MM.1S (cell line): ENCODE data around the gene CRYM.
"Not testable (repeated sequence)": the region's sequence is repeated elsewhere in the genome, so short reads cannot be mapped to it uniquely, and the experiment has no call there.

ENCODE experiments used
- DNase-seq: peaks from one replicate; pipeline ENCODE4 v3.0.0-alpha.2; 2015
- H2AFZ ChIP-seq: fragments of 300-600 bp; sonication (generic); 2 replicates; pipeline ENCODE4 v1.6.0; 2016; ENCODE audit warnings: antibody characterized with exemption, low read length
- H3F3A ChIP-seq: fragments of 300-600 bp; sonication (generic); 2 replicates; pipeline ENCODE4 v1.6.1; 2016; ENCODE audit warnings: mild to moderate bottlenecking, antibody characterized with exemption, low read length, moderate library complexity, mixed read lengths; ENCODE audit not compliant: insufficient read depth
- H3K27ac ChIP-seq: fragments of 300-600 bp; sonication (generic); 2 replicates; pipeline ENCODE4 v1.5.1; 2016; ENCODE audit warnings: mild to moderate bottlenecking, low read length
- H3K27me3 ChIP-seq: fragments of 300-600 bp; sonication (generic); replicated peaks from 2 replicates; pipeline ENCODE4 v1.6.0; 2016; ENCODE audit warnings: low read length; ENCODE audit not compliant: insufficient read depth
- H3K36me3 ChIP-seq: fragments of 300-600 bp; sonication (generic); replicated peaks from 2 replicates; pipeline ENCODE4 v1.6.1; 2016; ENCODE audit warnings: mild to moderate bottlenecking, low read length, mixed read lengths; ENCODE audit not compliant: insufficient read depth
- H3K4me1 ChIP-seq: fragments of 300-600 bp; sonication (generic); 2 replicates; pipeline ENCODE4 v1.6.1; 2016; ENCODE audit warnings: low read length, mixed read lengths
- H3K4me2 ChIP-seq: fragments of 300-600 bp; sonication (generic); 2 replicates; pipeline ENCODE4 v1.6.0; 2016; ENCODE audit warnings: low read depth, low read length
- H3K4me3 ChIP-seq: fragments of 300-600 bp; sonication (generic); 2 replicates; pipeline ENCODE4 v1.5.1; 2016; ENCODE audit warnings: low read length, mixed read lengths
- H3K79me2 ChIP-seq: fragments of 300-600 bp; sonication (generic); 2 replicates; pipeline ENCODE4 v1.6.1; 2016; ENCODE audit warnings: mixed run types, low read length, mixed read lengths
- H3K9ac ChIP-seq: fragments of 300-600 bp; sonication (generic); 2 replicates; pipeline ENCODE4 v1.6.1; 2016; ENCODE audit warnings: low read length, mixed read lengths
- H3K9me2 ChIP-seq: fragments of 300-600 bp; sonication (generic); replicated peaks from 2 replicates; pipeline ENCODE4 v1.6.1; 2016; ENCODE audit warnings: mild to moderate bottlenecking, low read length, mixed read lengths; ENCODE audit not compliant: insufficient read depth
- H3K9me3 ChIP-seq: fragments of 300-600 bp; sonication (generic); replicated peaks from 2 replicates; pipeline ENCODE4 v1.6.1; 2016; ENCODE audit warnings: mild to moderate bottlenecking, low read length, mixed read lengths; ENCODE audit not compliant: insufficient read depth
- H4K20me1 ChIP-seq: fragments of 300-600 bp; sonication (generic); 2 replicates; pipeline ENCODE4 v1.6.1; 2016; ENCODE audit warnings: mild to moderate bottlenecking, low read length, moderate library complexity, mixed read lengths; ENCODE audit not compliant: insufficient read depth
- EZH2 ChIP-seq: fragments of 300-600 bp; sonication (generic); optimal IDR thresholded peaks from 2 replicates; pipeline ENCODE3; 2017; ENCODE audit warnings: low read depth, mild to moderate bottlenecking, antibody characterized with exemption, low read length, mixed read lengths
- EZH2phosphoT487 ChIP-seq: fragments of 300-600 bp; sonication (generic); IDR thresholded peaks from 2 replicates; pipeline ENCODE4 v1.6.1; 2018; ENCODE audit warnings: antibody characterized with exemption, low read length
- TF ChIP-seq, protein P1 (sequence below): fragments of 300-600 bp; sonication (generic); IDR thresholded peaks from 2 replicates; pipeline ENCODE4 v1.5.1; 2016; ENCODE audit warnings: antibody characterized with exemption, low read length, mixed read lengths

The CRYM gene

DNA sequence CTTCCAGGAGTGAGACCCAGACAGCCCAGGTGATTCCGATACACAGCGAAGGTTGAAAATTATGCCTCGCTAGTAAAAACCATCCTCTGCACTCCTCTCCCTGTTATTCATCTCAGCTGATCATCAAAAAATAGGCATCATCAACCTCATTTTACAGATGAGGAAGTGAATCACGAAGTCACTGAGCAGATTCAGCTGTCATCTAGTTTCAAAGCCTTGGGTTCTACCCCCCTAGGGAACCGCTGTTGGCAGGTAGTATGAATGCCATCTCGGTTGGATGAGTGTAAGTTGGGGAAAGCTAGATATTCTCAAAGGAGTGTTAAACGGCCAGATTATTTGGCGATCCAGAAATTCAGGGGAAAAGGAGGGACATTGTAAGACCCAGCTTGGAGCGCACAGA is 2.0 kb downstream of the CRYM start:
- Histone ChIP-seq H3K9me2 (no peaks in the 10 kb centered on the region), H3K4me2 (no peak overlapping the region), H4K20me1 (no peaks in the 10 kb centered on the region), H3F3A (no peaks in the 10 kb centered on the region), H3K4me1 (no peaks in the 10 kb centered on the region), H3K9me3 (no peaks in the 10 kb centered on the region), H2AFZ (no peak overlapping the region), H3K27ac (no peak overlapping the region), H3K79me2 (no peaks in the 10 kb centered on the region), H3K36me3 (no peaks in the 10 kb centered on the region), H3K27me3 (no peaks in the 10 kb centered on the region), H3K9ac (no peak overlapping the region), H3K4me3 (no peak overlapping the region)
- TF ChIP-seq EZH2phosphoT487 = no peak
- TF ChIP-seq, protein P1, sequence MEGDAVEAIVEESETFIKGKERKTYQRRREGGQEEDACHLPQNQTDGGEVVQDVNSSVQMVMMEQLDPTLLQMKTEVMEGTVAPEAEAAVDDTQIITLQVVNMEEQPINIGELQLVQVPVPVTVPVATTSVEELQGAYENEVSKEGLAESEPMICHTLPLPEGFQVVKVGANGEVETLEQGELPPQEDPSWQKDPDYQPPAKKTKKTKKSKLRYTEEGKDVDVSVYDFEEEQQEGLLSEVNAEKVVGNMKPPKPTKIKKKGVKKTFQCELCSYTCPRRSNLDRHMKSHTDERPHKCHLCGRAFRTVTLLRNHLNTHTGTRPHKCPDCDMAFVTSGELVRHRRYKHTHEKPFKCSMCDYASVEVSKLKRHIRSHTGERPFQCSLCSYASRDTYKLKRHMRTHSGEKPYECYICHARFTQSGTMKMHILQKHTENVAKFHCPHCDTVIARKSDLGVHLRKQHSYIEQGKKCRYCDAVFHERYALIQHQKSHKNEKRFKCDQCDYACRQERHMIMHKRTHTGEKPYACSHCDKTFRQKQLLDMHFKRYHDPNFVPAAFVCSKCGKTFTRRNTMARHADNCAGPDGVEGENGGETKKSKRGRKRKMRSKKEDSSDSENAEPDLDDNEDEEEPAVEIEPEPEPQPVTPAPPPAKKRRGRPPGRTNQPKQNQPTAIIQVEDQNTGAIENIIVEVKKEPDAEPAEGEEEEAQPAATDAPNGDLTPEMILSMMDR = no peak
- DNase-seq = no peak

DNA sequence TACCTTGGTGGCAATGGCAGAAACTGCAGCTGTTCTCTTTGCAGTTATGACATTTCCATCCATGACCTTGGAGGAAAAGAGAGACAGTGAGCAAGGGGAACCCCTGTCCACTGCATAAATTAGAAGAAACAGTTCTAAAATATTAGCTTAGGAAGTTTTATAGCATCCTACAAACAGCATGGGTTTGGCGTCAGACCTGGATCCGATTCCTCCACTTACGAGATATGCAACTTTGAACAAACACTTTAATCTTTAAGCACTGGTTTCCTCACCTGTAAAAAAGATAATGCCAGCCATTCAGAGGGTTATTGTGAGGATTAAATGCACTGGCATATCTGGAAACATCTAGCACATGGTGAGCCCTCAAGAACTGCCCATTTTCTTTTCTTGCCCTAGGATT is 2.6 kb downstream of the CRYM start:
- no peak overlapping the region for H3K4me2 ChIP-seq

DNA sequence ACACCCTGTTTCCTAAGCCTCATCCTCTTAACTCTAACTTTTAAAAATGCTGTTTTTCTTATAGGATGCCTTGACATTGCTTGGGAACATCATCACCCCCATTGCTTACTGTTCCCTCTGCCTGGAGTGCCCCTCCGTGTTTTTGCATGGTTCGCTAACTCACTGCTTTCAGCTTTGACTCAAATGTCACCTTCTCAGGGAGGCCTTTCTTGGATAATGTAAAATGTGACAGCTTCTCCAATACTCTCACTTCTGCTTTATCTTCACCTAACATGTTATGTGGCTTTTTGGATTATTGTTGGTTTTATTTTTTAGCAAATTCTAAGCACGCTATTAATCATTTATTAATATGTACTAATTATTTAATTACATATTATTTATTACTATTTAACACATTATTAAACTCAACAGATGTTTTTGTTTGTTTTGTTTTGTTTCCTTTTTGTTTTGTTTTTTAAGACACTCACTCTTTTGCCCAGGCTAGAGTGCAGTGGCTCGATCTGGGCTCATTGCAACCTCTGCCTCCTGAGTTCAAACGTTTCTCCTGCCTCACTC is 3.8 kb downstream of the CRYM start:
- H3K4me1 ChIP-seq = no peaks in the 10 kb centered on the region
- no peaks in the 10 kb centered on the region for H3K36me3 ChIP-seq
- H4K20me1 ChIP-seq = no peaks in the 10 kb centered on the region
- H3K27me3 ChIP-seq = no peaks in the 10 kb centered on the region
- H3K9me2 ChIP-seq = no peaks in the 10 kb centered on the region
- H3K9ac ChIP-seq = no peak overlapping the region
- no peak for DNase-seq
- H3K27ac ChIP-seq = no peak overlapping the region
- TF ChIP-seq, protein P1 = no peak
- TF ChIP-seq EZH2phosphoT487 = no peak
- TF ChIP-seq EZH2 = no peak
- H3K9me3 ChIP-seq = no peaks in the 10 kb centered on the region
- no peak overlapping the region for H3K4me2 ChIP-seq
- H3F3A ChIP-seq = no peaks in the 10 kb centered on the region
- no peaks in the 10 kb centered on the region for H3K79me2 ChIP-seq
- no peak overlapping the region for H3K4me3 ChIP-seq
- H2AFZ ChIP-seq = no peak overlapping the region

More for the DNA sequence above, 2.6 kb downstream of the CRYM start:
- H3F3A ChIP-seq = no peaks in the 10 kb centered on the region
- H3K9me2 ChIP-seq = no peaks in the 10 kb centered on the region
- H3K36me3 ChIP-seq = no peaks in the 10 kb centered on the region
- no peak overlapping the region for H3K9ac ChIP-seq
- H3K79me2 ChIP-seq = no peaks in the 10 kb centered on the region
- TF ChIP-seq, protein P1 = no peak
- TF ChIP-seq EZH2phosphoT487 (no peak), EZH2 (no peak)
- DNase-seq = no peak
- H3K9me3 ChIP-seq = no peaks in the 10 kb centered on the region
- no peak overlapping the region for H2AFZ ChIP-seq
- H3K27ac ChIP-seq = no peak overlapping the region
- no peaks in the 10 kb centered on the region for H3K27me3 ChIP-seq
- no peaks in the 10 kb centered on the region for H4K20me1 ChIP-seq
- no peak overlapping the region for H3K4me3 ChIP-seq
- H3K4me1 ChIP-seq = no peaks in the 10 kb centered on the region

DNA sequence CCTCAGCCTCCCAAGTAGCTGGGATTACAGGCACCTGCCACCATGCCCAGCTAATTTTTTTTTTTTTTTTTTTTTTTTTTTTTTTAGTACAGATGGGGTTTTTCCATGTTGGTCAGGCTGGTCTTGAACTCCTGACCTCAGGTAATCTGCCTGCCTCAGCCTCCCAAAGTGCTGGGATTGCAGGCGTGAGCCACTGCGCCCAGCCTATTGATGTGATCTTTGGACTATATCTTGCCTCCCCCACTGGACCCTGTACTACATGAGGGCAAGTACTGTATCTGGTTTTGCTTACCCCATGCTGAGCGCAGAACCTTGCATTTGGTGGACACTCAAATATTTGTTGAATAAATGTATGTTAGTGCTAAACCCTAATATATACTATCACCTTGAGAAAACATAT is 5.3 kb downstream of the CRYM start:
- H3K79me2 ChIP-seq, H4K20me1 ChIP-seq, H3K4me3 ChIP-seq, H3K9ac ChIP-seq, H3K4me2 ChIP-seq, H3K27me3 ChIP-seq, H3K9me3 ChIP-seq, DNase-seq, H3K4me1 ChIP-seq, H3K36me3 ChIP-seq, H2AFZ ChIP-seq, H3F3A ChIP-seq, H3K27ac ChIP-seq, H3K9me2 ChIP-seq: not testable (repeated sequence)
